IMR-90 (cell line): ENCODE results near the gene PCNX2. TPM values are rescaled to one million over a fixed set of nuclear protein-coding genes. Genes with fewer than 3 reads are reported as not detected.

Experiments used
- ATAC-seq: fragments of 200-7000 bp; cut with Tn5 transposase; 2 replicates; pipeline ENCODE4 v1.9.1; 2020; ENCODE audit warnings: low read depth, mild to moderate bottlenecking, moderate library complexity
- BruUV-seq: library from RNA; stranded (reverse); fragments of 400-500 nt; replicated peaks from 2 replicates; lab custom pipeline; 2021; lab: Mats Ljungman, UMichigan
- CTCF ChIA-PET: fragments of 300-600 bp; formaldehyde crosslinking; extraction: SDS; loops from one replicate; lab custom pipeline; 2021; ENCODE audit warnings: antibody characterized with exemption; lab: Yijun Ruan, JAX
- POLR2A ChIA-PET: fragments of 300-600 bp; sonication (Branson Sonifier 250); formaldehyde crosslinking; loops from one replicate; lab custom pipeline; 2022; ENCODE audit warnings: antibody characterized with exemption; ENCODE audit not compliant: unreplicated experiment; lab: Charles Lee
- DNase-seq: peaks from one replicate; pipeline ENCODE4 v3.0.0; 2013
- H2AFZ ChIP-seq: replicated peaks from 2 replicates; pipeline ENCODE3; 2013; ENCODE audit warnings: low read length, mild to moderate bottlenecking; ENCODE audit not compliant: poor library complexity
- H2AK5ac ChIP-seq: 2 replicates; pipeline ENCODE4 v1.6.1; 2013; ENCODE audit warnings: low read depth, low read length, inconsistent platforms
- H2AK9ac ChIP-seq: replicated peaks from 2 replicates; pipeline ENCODE3; 2013; ENCODE audit warnings: mild to moderate bottlenecking, low read depth, low read length, moderate library complexity; ENCODE audit not compliant: poor library complexity
- H2BK120ac ChIP-seq: 2 replicates; pipeline ENCODE4 v1.6.1; 2013; ENCODE audit warnings: low read depth, low read length, inconsistent platforms
- H2BK15ac ChIP-seq: 3 replicates; pipeline ENCODE4 v1.6.1; 2013; ENCODE audit warnings: low read depth, low read length, inconsistent platforms
- H2BK20ac ChIP-seq: 2 replicates; pipeline ENCODE4 v1.6.1; 2013; ENCODE audit warnings: low read depth, mild to moderate bottlenecking, inconsistent platforms, low read length, moderate library complexity
- H2BK5ac ChIP-seq: 2 replicates; pipeline ENCODE4 v1.6.1; 2013; ENCODE audit warnings: mild to moderate bottlenecking, low read depth, low read length, inconsistent platforms; ENCODE audit not compliant: poor library complexity, severe bottlenecking
- H3K14ac ChIP-seq: replicated peaks from 2 replicates; pipeline ENCODE4 v1.6.1; 2013; ENCODE audit warnings: low read depth, low read length, inconsistent platforms
- H3K18ac ChIP-seq: 2 replicates; pipeline ENCODE4 v1.6.1; 2013; ENCODE audit warnings: low read depth, low read length, control low read depth
- H3K23ac ChIP-seq: 2 replicates; pipeline ENCODE4 v1.6.1; 2013; ENCODE audit warnings: low read depth, low read length, inconsistent platforms
- H3K27ac ChIP-seq: 2 replicates; pipeline ENCODE4 v1.5.1; 2013; ENCODE audit warnings: mild to moderate bottlenecking, control low read depth, low read length; ENCODE audit not compliant: insufficient read depth
- H3K27me3 ChIP-seq: 2 replicates; pipeline ENCODE4 v1.6.1; 2013; ENCODE audit warnings: low read length; ENCODE audit not compliant: control insufficient read depth, insufficient read depth
- H3K36me3 ChIP-seq: 2 replicates; pipeline ENCODE4 v1.6.1; 2013; ENCODE audit warnings: low read length, mixed read lengths; ENCODE audit not compliant: control insufficient read depth, insufficient read depth
- H3K4ac ChIP-seq: 2 replicates; pipeline ENCODE4 v1.6.1; 2013; ENCODE audit warnings: low read depth, low read length, inconsistent platforms
- H3K4me1 ChIP-seq: 2 replicates; pipeline ENCODE4 v1.6.1; 2013; ENCODE audit warnings: low read length, mixed read lengths; ENCODE audit not compliant: control insufficient read depth, insufficient read depth
- H3K4me2 ChIP-seq: 2 replicates; pipeline ENCODE4 v1.6.1; 2013; ENCODE audit warnings: low read depth, mild to moderate bottlenecking, control low read depth, low read length, moderate library complexity
- H3K4me3 ChIP-seq: 2 replicates; pipeline ENCODE4 v1.5.1; 2013; ENCODE audit warnings: low read depth, mild to moderate bottlenecking, control low read depth, low read length, moderate library complexity; ENCODE audit not compliant: insufficient read depth
- H3K56ac ChIP-seq: 2 replicates; pipeline ENCODE4 v1.6.1; 2013; ENCODE audit warnings: low read length, inconsistent platforms; ENCODE audit not compliant: insufficient read depth; ENCODE audit errors: extremely low read depth
- H3K79me1 ChIP-seq, 2 experiments: 2 replicates each; pipeline ENCODE4 v1.6.1; 2013; ENCODE audit warnings: low read length in 2 of 2, inconsistent platforms in 1 of 2, low read depth in 1 of 2
- H3K9ac ChIP-seq: 2 replicates; pipeline ENCODE4 v1.6.1; 2013; ENCODE audit warnings: low read depth, low read length, control low read depth
- H3K9me1 ChIP-seq: 2 replicates; pipeline ENCODE4 v1.6.1; 2013; ENCODE audit warnings: low read length, inconsistent platforms; ENCODE audit not compliant: insufficient read depth
- H3K9me3 ChIP-seq: 2 replicates; pipeline ENCODE4 v1.6.1; 2013; ENCODE audit warnings: low read length; ENCODE audit not compliant: control insufficient read depth, insufficient read depth
- H4K20me1 ChIP-seq: 2 replicates; pipeline ENCODE4 v1.6.1; 2013; ENCODE audit warnings: low read length, inconsistent platforms; ENCODE audit not compliant: insufficient read depth
- H4K5ac ChIP-seq: 2 replicates; pipeline ENCODE4 v1.6.1; 2013; ENCODE audit warnings: mild to moderate bottlenecking, low read depth, low read length, control low read depth
- H4K8ac ChIP-seq, 2 experiments: 2 replicates each; pipeline ENCODE4 v1.6.1; 2013; ENCODE audit warnings: low read depth in 2 of 2, low read length in 2 of 2, control low read depth in 1 of 2, inconsistent platforms in 1 of 2
- H4K91ac ChIP-seq: 2 replicates; pipeline ENCODE4 v1.6.1; 2013; ENCODE audit warnings: low read depth, low read length, inconsistent platforms; ENCODE audit not compliant: insufficient read depth
- ELK1 ChIP-seq: fragments of 150-350 bp; IDR thresholded peaks from 2 replicates; pipeline ENCODE4 v1.6.1; 2016; ENCODE audit warnings: low read depth, mild to moderate bottlenecking, low read length, moderate library complexity, borderline replicate concordance
- FOS ChIP-seq: fragments of 150-350 bp; IDR thresholded peaks from 2 replicates; pipeline ENCODE4 v1.6.1; 2016; ENCODE audit warnings: low read depth, low read length
- MXI1 ChIP-seq: IDR thresholded peaks from 2 replicates; pipeline ENCODE4 v1.6.1; 2012; ENCODE audit warnings: low read depth, mild to moderate bottlenecking, low read length, moderate library complexity, borderline replicate concordance
- RAD21 ChIP-seq: IDR thresholded peaks from 2 replicates; pipeline ENCODE4 v1.6.1; 2012; ENCODE audit warnings: low read length, improper control_type of control experiment
- USF2 ChIP-seq: fragments of 150-350 bp; IDR thresholded peaks from 2 replicates; pipeline ENCODE4 v1.6.1; 2017; ENCODE audit warnings: mild to moderate bottlenecking, antibody characterized with exemption, low read length, low read depth
- WGBS, 2 experiments: methylation state at CpG; one replicate each; pipeline versions ENCODE4 v1.1.5 to v1.1.7; 2013; ENCODE audit warnings: missing lambda C conversion rate in 2 of 2; ENCODE audit not compliant: insufficient read length in 1 of 2; ENCODE audit errors: extremely low coverage in 2 of 2; 5-methylcytosine and 5-hydroxymethylcytosine counted together
- dilution Hi-C: fragments of 300-500 bp; cut with HindIII; formaldehyde crosslinking; loops from one replicate; pipeline ENCODE4 v1.14.3; 2018; ENCODE audit warnings: low sequenced_read_pairs; ENCODE audit not compliant: unreplicated experiment
- in situ Hi-C: fragments of 300-500 bp; cut with MboI; formaldehyde crosslinking; loops from 3 replicates; pipeline ENCODE4 v1.14.3; 2019; ENCODE audit warnings: low sequenced_read_pairs, inconsistent platforms, mixed read lengths
- intact Hi-C: fragments of 100-400 bp; cut with micrococcal nuclease; formaldehyde crosslinking; loops from 2 replicates; pipeline ENCODE4 v1.10.0; 2022
- polyA plus RNA-seq, 3 experiments: library from polyadenylated mRNA; depleted of rRNA; stranded (reverse); fragments of >200 nt; gene quantifications; 2 replicates each; pipeline ENCODE4 v1.2.3, GENCODE V29; 2012; ENCODE audit warnings: low replicate concordance in 1 of 3
- total RNA-seq: library from RNA; depleted of rRNA; stranded (reverse); fragments of >200 nt; gene quantifications from 2 replicates; pipeline ENCODE4 v1.2.3, GENCODE V29; 2012

The PCNX2 gene
- total and polyA plus RNA-seq, 2 of the 4 experiments (the other 2 are of a cell fraction): 15.9 to 22.6 TPM

- peak overlapping the region; percentile 72; the same call in 1 of the 2 replicates for H3K27ac ChIP-seq
- H4K8ac ChIP-seq: no peak overlapping the region
- H3K9ac ChIP-seq: no peak overlapping the region
- H3K9me1 ChIP-seq: peaks cover 17% of the 10 kb centered on the region; the same call in 1 of the 2 replicates
- H3K4me1 ChIP-seq: peaks cover 20% of the 10 kb centered on the region
- H3K4me2 ChIP-seq: no peak overlapping the region
- in situ Hi-C loops: no loop called here
- H2BK15ac ChIP-seq: no peak overlapping the region
- ATAC-seq (peak; percentile 60), DNase-seq (peak; percentile 80)
- H3K18ac ChIP-seq: no peak overlapping the region; the same call in 1 of the 2 replicates
- H3K56ac ChIP-seq: no peak overlapping the region
- peak; percentile 21; the same call in 1 of the 2 replicates for TF ChIP-seq FOS
- no peak for TF ChIP-seq RAD21
- TF ChIP-seq USF2: no peak
- TF ChIP-seq ELK1: no peak
- TF ChIP-seq MXI1: peak; percentile 82; the same call in 1 of the 2 replicates
- CTCF ChIA-PET: no interaction called here
- H2BK5ac ChIP-seq: no peak overlapping the region
- H2AK9ac ChIP-seq: no peak overlapping the region
- intact Hi-C loops: no loop called here
- H4K20me1 ChIP-seq: no peaks in the 10 kb centered on the region
- peaks cover 4% of the 10 kb centered on the region; the same call in 1 of the 2 replicates for H3K9me3 ChIP-seq
- BruUV-seq: no TSS peak
- 0 out of 2 replicates have a peak overlapping the region, but pooled peaks have one; percentile 2 for H3K4ac ChIP-seq
- no peak overlapping the region for H4K91ac ChIP-seq
- H3K36me3 ChIP-seq: peaks cover 33% of the 10 kb centered on the region
- no peak overlapping the region for H2BK20ac ChIP-seq
- H2AFZ ChIP-seq: no peak overlapping the region
- H3K27me3 ChIP-seq: no peaks in the 10 kb centered on the region
- H3K79me1 ChIP-seq: no peaks in the 10 kb centered on the region
- POLR2A ChIA-PET: no interaction called here
- no peak overlapping the region; the same call in 1 of the 2 replicates for H4K5ac ChIP-seq
- no peak overlapping the region for H2BK120ac ChIP-seq
- H3K23ac ChIP-seq: no peak overlapping the region
- 92% methylated on average over 2 of the region's 3 CpGs; no CpG with 5 or more reads in 1 of the 2 experiments for WGBS, 2 experiments
- H2AK5ac ChIP-seq: no peak overlapping the region
- dilution Hi-C loops: no loop called here
- no peak overlapping the region for H3K4me3 ChIP-seq
- H3K14ac ChIP-seq: no peak overlapping the region
Measured at GRCh38 chr1:232974971-232975370, 320.6 kb downstream of the PCNX2 start.
